Mucosa of descending colon (tissue), 3 donors: Measurements from ENCODE around the gene EFNA1. TPM values are rescaled to one million over a fixed set of nuclear protein-coding genes. Genes with fewer than 3 reads are reported as not detected.
"Not testable (repeated sequence)": the region's sequence is repeated elsewhere in the genome, so short reads cannot be mapped to it uniquely, and the experiment has no call there.

Experiments
- ATAC-seq: fragments of 200-7000 bp; cut with Tn5 transposase; one replicate; pipeline ENCODE4 v1.9.1; 2020; ENCODE audit warnings: mild to moderate bottlenecking, moderate library complexity
- DNase-seq, 3 donors: peaks; one replicate each; pipeline ENCODE4 v3.0.0-alpha.2; 2020
- H3K36me3 ChIP-seq: fragments of 200-600 bp; one replicate; pipeline ENCODE4 v1.8.0; 2021; ENCODE audit warnings: low read depth, mild to moderate bottlenecking
- H3K4me1 ChIP-seq: fragments of 200-600 bp; one replicate; pipeline ENCODE4 v1.8.0; 2021; ENCODE audit warnings: low read depth, mild to moderate bottlenecking
- H3K4me3 ChIP-seq: fragments of 200-600 bp; one replicate; pipeline ENCODE4 v1.8.0; 2021; ENCODE audit warnings: mild to moderate bottlenecking
- H3K9me3 ChIP-seq: fragments of 200-600 bp; one replicate; pipeline ENCODE4 v1.8.0; 2021; ENCODE audit warnings: mild to moderate bottlenecking
- intact Hi-C, 2 donors: fragments of 100-400 bp; cut with DNase I in 1 of 2; cut with micrococcal nuclease in 1 of 2; formaldehyde crosslinking; loops; one replicate each; pipeline versions ENCODE4 v1.11.0 to v1.11.1; 2022; cut with DNase I, micrococcal nuclease
- total RNA-seq, 3 donors: library from RNA; stranded (reverse); fragmentation: NEBNext Ultra II Directional in 2 of 3; extraction: Animal tissue kit (Norgen Biotek cat#: 25700) in 2 of 3; gene quantifications; one replicate each; pipeline versions ENCODE4 v1.2.1 to v1.2.4, GENCODE V29; 2021 to 2023
- TF ChIP-seq, protein P1 (sequence below): fragments of 200-600 bp; IDR thresholded peaks from one replicate; pipeline ENCODE4 v1.8.0; 2022; ENCODE audit warnings: antibody characterized with exemption, mild to moderate bottlenecking
- donor health status: DM: no; HTN: no; CAD: no; lungs with moderate emphysema.
- donor health status: DM: no; HTN: no; CAD: no.
- donor health status: DM: no; HTN: yes; CAD: no.

The EFNA1 gene
- total RNA-seq, 3 donors from 2014 or later, result 46.3 to 198 (median 110) TPM

DNA sequence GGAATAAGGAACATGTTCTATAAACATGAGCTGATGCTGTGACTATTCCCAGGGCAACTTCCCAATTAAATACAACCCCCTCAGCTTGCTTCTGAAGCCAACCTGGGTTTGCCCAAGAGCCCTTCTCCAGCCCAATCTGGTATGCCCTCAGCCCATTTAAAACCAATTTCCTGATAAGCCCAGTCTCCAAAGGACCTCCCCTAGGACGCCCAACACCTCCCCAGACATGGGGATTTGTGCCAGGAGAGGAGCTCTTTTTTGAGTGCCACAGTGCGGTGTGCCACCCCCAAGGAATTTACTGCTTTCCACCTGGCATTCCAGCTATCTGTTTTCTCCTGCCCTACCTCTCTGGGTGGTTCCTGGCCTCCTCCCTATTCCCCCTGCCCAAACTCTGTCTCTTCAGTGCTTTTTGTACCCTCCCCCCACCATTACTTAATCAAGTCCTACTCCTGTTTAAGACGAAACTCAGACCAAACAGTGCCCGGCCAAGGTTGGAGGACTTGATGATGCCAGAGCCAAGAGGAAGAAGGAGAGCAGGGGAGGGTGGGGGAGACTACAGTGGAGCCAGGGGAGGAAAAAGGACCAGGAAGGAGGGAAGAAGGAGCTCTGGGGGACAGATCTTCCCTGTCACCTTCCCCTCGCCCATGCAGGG is 11.4 kb upstream of the EFNA1 start:
- Histone ChIP-seq H3K4me3 (no peak overlapping the region), H3K4me1 (peaks cover 21% of the 10 kb centered on the region), H3K9me3 (no peaks in the 10 kb centered on the region), H3K36me3 (no peaks in the 10 kb centered on the region)
- ATAC-seq, result no peak
- TF ChIP-seq, protein P1, sequence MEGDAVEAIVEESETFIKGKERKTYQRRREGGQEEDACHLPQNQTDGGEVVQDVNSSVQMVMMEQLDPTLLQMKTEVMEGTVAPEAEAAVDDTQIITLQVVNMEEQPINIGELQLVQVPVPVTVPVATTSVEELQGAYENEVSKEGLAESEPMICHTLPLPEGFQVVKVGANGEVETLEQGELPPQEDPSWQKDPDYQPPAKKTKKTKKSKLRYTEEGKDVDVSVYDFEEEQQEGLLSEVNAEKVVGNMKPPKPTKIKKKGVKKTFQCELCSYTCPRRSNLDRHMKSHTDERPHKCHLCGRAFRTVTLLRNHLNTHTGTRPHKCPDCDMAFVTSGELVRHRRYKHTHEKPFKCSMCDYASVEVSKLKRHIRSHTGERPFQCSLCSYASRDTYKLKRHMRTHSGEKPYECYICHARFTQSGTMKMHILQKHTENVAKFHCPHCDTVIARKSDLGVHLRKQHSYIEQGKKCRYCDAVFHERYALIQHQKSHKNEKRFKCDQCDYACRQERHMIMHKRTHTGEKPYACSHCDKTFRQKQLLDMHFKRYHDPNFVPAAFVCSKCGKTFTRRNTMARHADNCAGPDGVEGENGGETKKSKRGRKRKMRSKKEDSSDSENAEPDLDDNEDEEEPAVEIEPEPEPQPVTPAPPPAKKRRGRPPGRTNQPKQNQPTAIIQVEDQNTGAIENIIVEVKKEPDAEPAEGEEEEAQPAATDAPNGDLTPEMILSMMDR, result no peak
- no peak for DNase-seq
- intact Hi-C loops, result loop anchor here in 1 of 2 donors (10.0 kb wide), 1 partner anchor 49 kb away; no protein-coding TSS in a partner anchor

DNA sequence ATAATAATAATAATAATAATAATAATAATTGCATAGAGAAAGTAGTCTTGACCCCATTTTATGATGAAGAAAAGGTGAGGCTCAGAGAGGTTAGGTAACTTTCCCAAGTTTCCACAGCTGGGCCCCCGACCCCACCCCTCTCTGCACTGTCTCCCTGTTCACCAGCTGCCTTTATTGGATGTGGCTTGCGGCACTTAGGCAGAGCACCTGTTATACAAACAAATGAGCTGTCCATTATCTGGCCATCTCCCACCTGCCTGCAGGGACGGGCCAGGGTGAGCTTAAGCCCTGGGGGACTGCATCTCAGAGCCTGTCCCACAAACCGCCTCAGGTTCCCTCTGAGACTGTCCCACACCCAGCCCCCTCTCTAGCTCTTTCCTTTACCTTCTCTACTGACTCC is 10.1 kb upstream of the EFNA1 start:
- DNase-seq, result peak in 1 of 3 donors; percentile 44
- TF ChIP-seq, protein P1, result no peak
- intact Hi-C loops, result loop anchor here in 1 of 2 donors (10.0 kb wide), 1 partner anchor 47 kb away; no protein-coding TSS in a partner anchor
- H3K36me3 ChIP-seq, result no peaks in the 10 kb centered on the region
- peaks cover 21% of the 10 kb centered on the region for H3K4me1 ChIP-seq
- H3K4me3 ChIP-seq, result no peak overlapping the region
- peak; percentile 72 for ATAC-seq
- H3K9me3 ChIP-seq, result no peaks in the 10 kb centered on the region

DNA sequence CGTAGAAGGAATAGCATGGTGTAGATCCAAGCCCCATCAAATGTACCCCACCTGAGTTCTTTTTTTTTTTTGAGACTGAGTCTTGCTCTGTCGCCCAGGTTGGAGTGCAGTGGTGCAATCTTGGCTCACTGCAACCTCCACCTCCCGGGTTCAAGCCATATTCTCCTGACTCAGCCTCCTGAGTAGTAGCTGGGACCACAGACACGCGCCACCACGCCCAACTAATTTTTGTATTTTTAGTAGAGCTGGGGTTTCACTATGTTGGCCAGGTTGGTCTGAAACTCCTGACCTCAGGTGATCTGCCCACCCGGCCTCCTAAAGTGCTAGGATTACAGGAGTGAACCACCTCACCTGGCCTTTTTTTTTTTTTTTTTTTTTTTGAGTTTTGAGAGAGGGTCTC is 9.6 kb upstream of the EFNA1 start:
- not testable (repeated sequence) for ATAC-seq, H3K9me3 ChIP-seq, H3K36me3 ChIP-seq, H3K4me3 ChIP-seq
- DNase-seq, result peak in 1 of 3 donors; percentile 18
- H3K4me1 ChIP-seq, result peaks cover 21% of the 10 kb centered on the region
- intact Hi-C loops, result loop anchor here in 1 of 2 donors (10.0 kb wide), 1 partner anchor 47 kb away; no protein-coding TSS in a partner anchor

DNA sequence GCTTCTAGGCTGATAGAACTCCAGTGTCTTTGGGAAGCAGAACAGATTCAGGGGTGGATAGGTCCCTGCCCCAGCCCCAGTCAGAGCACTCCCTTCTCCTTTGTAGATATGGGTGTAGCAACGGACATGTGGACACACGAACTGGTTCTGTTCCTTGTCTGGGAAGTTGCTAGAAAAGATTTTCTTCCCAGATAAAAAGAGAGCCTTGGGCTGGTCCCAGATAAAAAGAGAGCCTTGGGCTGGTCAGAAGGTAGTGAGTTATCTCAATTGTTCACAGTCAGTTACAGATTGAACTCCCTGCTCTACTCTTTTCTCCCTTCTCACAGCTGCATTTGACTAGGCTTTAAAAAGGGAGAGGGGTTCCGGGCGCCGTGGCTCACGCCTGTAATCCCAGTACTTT is 7.4 kb upstream of the EFNA1 start:
- peak; percentile 35 for ATAC-seq
- peak in 1 of 3 donors; percentile 34 for DNase-seq
- Histone ChIP-seq H3K36me3 (no peaks in the 10 kb centered on the region), H3K4me1 (peaks cover 36% of the 10 kb centered on the region), H3K4me3 (no peak overlapping the region), H3K9me3 (no peaks in the 10 kb centered on the region)
- TF ChIP-seq, protein P1, result no peak
- intact Hi-C loops, result no loop called here

DNA sequence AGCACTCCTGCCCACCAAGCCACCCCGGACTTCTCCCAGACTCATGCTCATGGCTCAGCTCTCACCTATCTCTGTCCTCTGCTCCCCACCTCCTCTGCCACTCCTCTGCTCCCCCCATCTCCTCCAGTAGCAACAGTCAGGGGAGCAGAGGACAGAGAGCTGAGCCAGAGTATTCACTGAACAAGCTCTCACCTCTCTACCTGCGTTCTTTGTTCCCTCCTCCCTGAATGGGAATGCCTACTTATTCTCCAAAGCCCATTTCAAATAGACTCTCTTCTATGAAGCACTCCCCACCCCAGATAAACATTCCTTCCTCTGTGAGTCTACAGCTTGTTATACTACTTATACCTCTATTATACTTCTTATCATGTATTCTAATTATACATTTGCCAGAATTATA is 6.4 kb upstream of the EFNA1 start:
- DNase-seq (no peak), ATAC-seq (no peak)
- intact Hi-C loops, result no loop called here

DNA sequence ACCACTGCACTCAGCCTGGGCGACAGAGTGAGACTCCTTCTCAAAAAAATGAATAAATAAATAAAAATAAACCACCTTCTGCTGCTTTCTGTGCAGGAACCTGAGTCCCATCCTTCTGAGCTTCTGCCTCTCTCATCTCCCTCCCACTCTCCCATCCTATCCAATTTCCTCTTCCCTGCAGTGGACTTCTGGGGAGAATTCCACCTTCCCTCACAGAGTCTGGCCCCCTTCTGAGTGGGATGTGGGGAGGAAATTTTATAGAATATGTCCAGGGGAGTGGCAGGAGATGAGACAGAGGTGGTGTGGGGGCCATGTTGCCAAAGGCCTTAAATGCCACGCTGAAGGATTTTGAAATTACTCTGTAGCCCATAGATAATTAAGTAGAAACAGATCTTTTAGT is 5.4 kb upstream of the EFNA1 start:
- DNase-seq, result no peak
- Histone ChIP-seq H3K9me3 (no peaks in the 10 kb centered on the region), H3K4me3 (no peak overlapping the region), H3K4me1 (peaks cover 39% of the 10 kb centered on the region), H3K36me3 (no peaks in the 10 kb centered on the region)
- TF ChIP-seq, protein P1, result no peak
- intact Hi-C loops, result no loop called here
- ATAC-seq, result no peak

More for the DNA sequence above, 6.4 kb upstream of the EFNA1 start:
- TF ChIP-seq, protein P1, result no peak
- Histone ChIP-seq H3K9me3 (no peaks in the 10 kb centered on the region), H3K4me3 (no peak overlapping the region), H3K36me3 (no peaks in the 10 kb centered on the region), H3K4me1 (peaks cover 39% of the 10 kb centered on the region)
